Medulla oblongata (tissue), 1 donor: ENCODE measurements around the gene CFAP52.
A peak's percentile ranks its signal among the peaks of the same experiment; 100 is the strongest.
"Not testable (repeated sequence)": the region's sequence is repeated elsewhere in the genome, so short reads cannot be mapped to it uniquely, and the experiment has no call there.

ENCODE experiments used
- DNase-seq: peaks from one replicate; pipeline ENCODE4 v3.0.0-alpha.2; 2015; ENCODE audit errors: extremely low spot score

Gene CFAP52

GRCh38 chr17:9576521-9577372 is at the start of gene CFAP52:
Gene CFAP52, plus strand, starts transcription at chr17:9576642. Its CDS starts 54 bp downstream, at chr17:9576696.
- peak; percentile 83 for DNase-seq

GRCh38 chr17:9527788-9528187 is 48.7 kb upstream of the CFAP52 start:
- no peak for DNase-seq

- DNase-seq = peak; percentile 25
These were observed 47.3 kb upstream of the CFAP52 start for GRCh38 chr17:9529033-9529700.

GRCh38 chr17:9531034-9531433 is 45.4 kb upstream of the CFAP52 start:
- DNase-seq = no peak

GRCh38 chr17:9532715-9533114 is 43.7 kb upstream of the CFAP52 start:
- no peak for DNase-seq

GRCh38 chr17:9533441-9533840 is 43.0 kb upstream of the CFAP52 start:
- DNase-seq = no peak

GRCh38 chr17:9536061-9536460 is 40.4 kb upstream of the CFAP52 start:
- DNase-seq = no peak

GRCh38 chr17:9537177-9537776 is 39.2 kb upstream of the CFAP52 start:
- DNase-seq = no peak

GRCh38 chr17:9538626-9539025 is 37.8 kb upstream of the CFAP52 start:
- DNase-seq = no peak

- no peak for DNase-seq
These were observed 34.7 kb upstream of the CFAP52 start for GRCh38 chr17:9541718-9542117.

- DNase-seq = no peak
These were observed 32.2 kb upstream of the CFAP52 start for GRCh38 chr17:9544221-9544620.

- DNase-seq = no peak
These were observed 27.2 kb upstream of the CFAP52 start for GRCh38 chr17:9549215-9549614.

- DNase-seq = no peak
These were observed 23.3 kb upstream of the CFAP52 start for GRCh38 chr17:9553181-9553580.

GRCh38 chr17:9553596-9553995 is 22.8 kb upstream of the CFAP52 start:
- DNase-seq = no peak

GRCh38 chr17:9554715-9555114 is 21.7 kb upstream of the CFAP52 start:
- not testable (repeated sequence) for DNase-seq

- DNase-seq = no peak
These were observed 19.2 kb upstream of the CFAP52 start for GRCh38 chr17:9557161-9557755.

- no peak for DNase-seq
These were observed 18.6 kb upstream of the CFAP52 start for GRCh38 chr17:9557857-9558256.

GRCh38 chr17:9564104-9564503 is 12.3 kb upstream of the CFAP52 start:
- DNase-seq = no peak

- no peak for DNase-seq
These were observed 10.4 kb upstream of the CFAP52 start for GRCh38 chr17:9566067-9566466.

GRCh38 chr17:9566739-9567138 is 9.7 kb upstream of the CFAP52 start:
- not testable (repeated sequence) for DNase-seq

- DNase-seq = no peak
These were observed 8.4 kb upstream of the CFAP52 start for GRCh38 chr17:9568004-9568403.

- no peak for DNase-seq
These were observed 7.4 kb upstream of the CFAP52 start for GRCh38 chr17:9568957-9569588.
